GM18858 (cell line): ENCODE results near the gene NPEPL1.
"Not testable (repeated sequence)": the region's sequence is repeated elsewhere in the genome, so short reads cannot be mapped to it uniquely, and the experiment has no call there.

Experiments
- ATAC-seq: cut with Tn5 transposase; IDR thresholded peaks from one replicate; pipeline ENCODE4 v1.9.1; 2021; ENCODE audit not compliant: unreplicated experiment

NPEPL1 gene

DNA sequence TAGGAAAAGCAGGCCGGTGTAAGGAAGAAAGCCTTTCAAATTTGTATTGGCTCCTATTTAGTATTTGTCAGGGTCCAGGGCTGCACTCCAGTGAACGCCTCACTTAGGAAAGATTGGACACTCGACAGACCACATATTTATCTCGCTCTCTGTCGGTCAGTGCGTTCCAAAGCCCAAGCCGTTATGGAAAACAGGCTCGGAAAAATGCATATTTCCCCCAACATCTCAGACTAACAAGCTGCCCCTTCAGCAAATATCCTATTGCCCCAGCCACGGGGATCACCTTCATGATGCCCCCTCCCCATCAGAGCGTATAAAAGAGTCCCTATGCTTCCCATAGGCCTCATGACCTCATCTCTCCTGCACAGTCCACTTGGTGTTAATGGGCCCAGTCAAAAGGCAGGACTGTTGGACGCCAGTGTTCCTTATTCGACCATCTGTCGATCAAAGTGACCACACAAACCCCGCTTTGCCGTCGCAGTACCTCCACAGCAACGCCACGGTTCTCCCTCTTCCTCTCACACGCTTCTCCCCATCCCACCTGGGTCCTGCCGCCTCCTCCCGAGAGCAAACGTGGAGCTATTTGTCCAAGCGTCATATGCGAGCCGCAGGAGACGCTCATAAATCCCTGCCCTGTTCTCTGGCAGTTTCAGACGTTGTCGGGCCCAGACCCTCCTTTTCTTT is 63.3 kb downstream of the NPEPL1 start:
- ATAC-seq: no peak

- no peak for ATAC-seq
Measured at GRCh38 chr20:58756450-58756775, 63.8 kb downstream of the NPEPL1 start.

- ATAC-seq: not testable (repeated sequence)
Measured at GRCh38 chr20:58757647-58758046, 65.0 kb downstream of the NPEPL1 start.

DNA sequence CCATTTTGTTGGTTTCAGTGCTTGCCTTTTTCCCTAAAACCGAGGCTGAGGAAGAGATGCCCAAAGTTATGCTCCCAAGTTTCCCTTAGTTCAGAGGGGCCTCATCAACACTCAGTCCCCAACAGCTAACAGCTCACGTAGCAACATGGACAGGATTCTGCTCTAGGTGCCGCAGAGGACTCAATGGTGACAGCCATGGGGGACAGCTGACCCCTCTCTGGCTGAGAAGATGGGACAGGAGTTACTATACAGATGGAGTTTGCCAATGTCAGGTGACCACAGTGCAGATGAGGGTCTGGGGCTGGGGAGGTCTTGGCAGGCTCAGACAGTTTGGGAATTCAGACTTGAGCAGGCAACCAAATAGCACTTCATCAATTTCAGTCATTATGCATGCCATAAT is 67.3 kb downstream of the NPEPL1 start:
- ATAC-seq: no peak

GRCh38 chr20:58760856-58761255 is 68.3 kb downstream of the NPEPL1 start:
- no peak for ATAC-seq

- ATAC-seq: no peak
Measured at GRCh38 chr20:58762120-58762519, 69.5 kb downstream of the NPEPL1 start.

GRCh38 chr20:58763076-58763475 is 70.5 kb downstream of the NPEPL1 start:
- ATAC-seq: no peak
